AG08395 (cell line): ENCODE results near the gene SPRR2A.
"Not testable (repeated sequence)": the region's sequence is repeated elsewhere in the genome, so short reads cannot be mapped to it uniquely, and the experiment has no call there.

Experiments used
- DNase-seq: peaks from one replicate; pipeline ENCODE4 v3.0.0; 2012; ENCODE audit warnings: mixed read lengths, low spot score

The SPRR2A gene

DNA sequence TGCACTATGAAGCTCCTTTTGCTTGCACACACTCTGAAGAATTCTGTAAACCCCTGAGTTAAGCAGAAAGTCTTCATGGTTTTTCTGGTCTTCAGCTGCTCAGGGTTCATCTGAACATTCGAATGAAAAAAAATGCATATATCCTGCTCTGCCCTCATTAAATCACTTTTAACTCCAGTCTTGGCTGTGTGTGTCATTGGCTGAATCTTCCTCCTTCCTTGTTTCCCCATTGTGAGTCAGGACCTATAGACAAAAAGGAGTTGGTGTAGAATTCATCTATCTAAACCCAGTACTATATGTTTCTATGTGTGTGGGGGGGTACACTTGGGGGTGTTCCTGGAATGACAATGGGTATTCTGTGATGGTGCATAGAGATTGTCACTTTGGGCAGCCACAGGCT is 32.9 kb downstream of the SPRR2A start:
- DNase-seq = no peak

DNA sequence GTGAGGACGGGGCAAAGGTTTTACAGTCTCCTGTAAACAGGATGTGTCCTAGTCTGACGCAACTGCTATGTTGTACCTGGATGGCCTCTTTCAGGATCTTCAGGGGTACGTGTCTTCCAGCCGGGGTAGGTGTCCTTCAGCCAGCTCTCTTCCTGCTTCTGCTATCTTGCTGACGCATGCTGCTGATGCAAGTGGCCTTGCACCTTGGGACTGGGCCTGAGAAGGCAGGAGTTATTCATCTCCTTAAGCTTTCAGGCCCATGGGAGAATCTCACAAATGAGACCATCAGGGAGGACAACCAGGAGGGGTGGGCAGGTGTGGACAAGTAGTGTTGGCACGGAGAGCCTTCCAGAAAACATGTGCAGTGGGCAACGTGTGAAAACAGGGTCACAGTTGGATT is 34.2 kb downstream of the SPRR2A start:
- no peak for DNase-seq

DNA sequence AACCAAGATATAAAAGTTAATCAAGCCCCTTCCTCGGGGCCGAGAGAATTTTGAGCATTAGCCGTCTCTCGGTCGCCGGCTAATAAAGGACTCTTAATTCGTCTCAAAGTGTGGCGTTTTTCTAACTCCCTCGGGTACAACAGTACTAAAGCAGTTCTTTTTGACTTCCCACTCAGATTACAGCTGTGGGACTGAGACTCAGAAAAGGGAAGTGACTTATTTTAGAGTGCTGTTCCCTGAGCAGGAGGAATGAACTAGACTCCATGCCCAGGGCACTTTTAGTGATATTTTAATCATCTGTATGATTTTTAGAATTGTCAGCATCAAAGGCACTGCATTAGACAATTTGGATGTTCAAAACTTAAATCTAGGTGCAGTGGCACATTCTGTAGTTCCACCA is 35.0 kb downstream of the SPRR2A start:
- not testable (repeated sequence) for DNase-seq

DNA sequence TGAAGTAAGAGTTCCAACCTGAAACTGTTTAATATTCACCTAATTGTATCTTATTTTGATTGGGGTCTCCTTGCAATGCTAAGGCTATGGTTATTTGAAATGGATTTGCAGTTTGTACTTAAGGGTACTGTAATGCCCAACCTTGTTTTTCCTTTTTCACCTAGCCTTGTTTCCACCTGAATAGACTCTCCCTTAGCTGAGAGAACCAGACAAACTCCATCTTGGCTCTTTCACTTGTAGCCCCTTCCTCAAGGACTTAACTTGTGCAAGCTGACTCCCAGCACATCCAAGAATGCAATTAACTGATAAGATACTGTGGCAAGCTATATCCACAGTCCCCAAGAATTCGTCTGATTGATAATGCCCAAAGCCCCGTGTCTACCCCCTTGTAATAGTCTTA is 35.5 kb downstream of the SPRR2A start:
- not testable (repeated sequence) for DNase-seq

DNA sequence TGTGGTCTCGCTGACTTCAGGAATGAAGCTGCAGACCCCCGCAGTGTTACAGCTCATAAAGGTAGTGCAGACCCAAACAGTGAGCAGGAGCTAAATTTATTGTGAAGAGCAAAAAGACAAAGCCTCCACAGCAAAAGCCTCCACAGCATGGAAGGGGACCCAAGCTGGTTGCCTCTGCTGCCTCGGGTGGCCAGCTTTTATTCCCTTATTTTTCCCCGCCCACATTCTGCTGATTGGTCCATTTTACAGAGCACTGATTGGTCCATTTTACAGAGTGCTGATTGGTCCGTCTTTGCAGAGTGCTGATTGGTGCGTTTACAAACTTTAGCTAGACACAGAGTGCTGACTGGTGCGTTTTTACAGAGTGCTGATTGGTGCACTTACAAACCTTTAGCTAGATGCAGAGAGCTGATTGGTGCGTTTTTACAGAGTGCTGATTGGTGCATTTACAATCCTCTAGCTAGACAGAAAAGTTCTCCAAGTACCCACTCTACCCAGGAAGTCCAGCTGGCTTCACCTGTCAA is 46.0 kb downstream of the SPRR2A start:
- DNase-seq = not testable (repeated sequence)
